ENCODE results near the gene CPNE5. TPM values are rescaled to one million over a fixed set of nuclear protein-coding genes. Genes with fewer than 3 reads are reported as not detected.

CPNE5 gene
- polyA plus RNA-seq, 4 donors: 2.0 to 10.8 (median 4.1) TPM

DNA sequence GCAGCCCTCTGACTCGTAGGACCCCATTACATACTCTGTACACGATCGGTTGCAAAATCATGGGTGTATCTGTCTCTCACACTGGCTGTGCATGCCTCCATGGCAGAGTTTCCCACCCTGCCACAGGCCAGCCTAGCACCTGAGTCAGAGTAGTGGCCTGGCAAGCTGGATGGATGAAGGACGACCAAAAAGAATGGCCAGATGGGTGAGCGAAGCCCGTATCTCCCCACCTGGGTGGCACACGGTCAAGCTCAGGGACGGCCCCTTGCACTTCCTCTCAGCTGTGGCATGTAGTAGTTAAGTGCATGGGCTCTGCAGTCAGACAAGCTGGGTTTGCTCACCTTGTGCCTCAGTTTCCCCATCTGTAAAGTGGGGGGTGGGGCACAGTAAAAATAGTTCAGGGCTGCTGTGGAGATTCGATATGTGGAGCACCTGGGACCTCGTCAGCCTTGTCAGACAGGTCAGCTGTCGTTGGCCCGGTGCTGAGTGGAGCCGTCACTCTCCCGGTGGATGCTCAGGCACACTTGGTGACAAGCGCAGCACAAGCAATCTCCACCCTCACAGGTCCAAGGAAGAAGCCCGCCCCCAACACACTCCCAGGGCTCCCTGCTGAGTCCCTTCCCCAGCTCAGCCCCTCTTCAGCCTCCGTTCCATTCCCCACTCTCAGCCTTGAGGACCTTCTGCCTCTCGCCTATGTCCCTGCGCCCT is 12.6 kb downstream of the CPNE5 start:
- 84 to 91% (median 87%) methylated on average over 17 to 19 of the region's 19 CpGs for WGBS, 3 donors
- peaks cover 0 to 9% (median 4%) of the 10 kb centered on the region in 3 donors for H3K4me1 ChIP-seq (ENCODE audit: control insufficient read depth in 3 of 3, insufficient read depth in 2 of 3, low read depth in 1 of 3, low read length in 2 of 3)
- H3K9me3 ChIP-seq (ENCODE audit: control insufficient read depth in 2 of 2, insufficient read depth in 1 of 2, low read depth in 1 of 2, low read length in 1 of 2): no peaks in the 10 kb centered on the region
- no peak for FAIRE-seq
- H3K27ac ChIP-seq (ENCODE audit: low read depth in 1 of 3, low read length in 2 of 3): peak overlapping the region in 2 of 3 donors; percentile 17 to 57
- H3K36me3 ChIP-seq (ENCODE audit: control insufficient read depth in 3 of 3, insufficient read depth in 2 of 3, low read depth in 1 of 3, low read length in 3 of 3): no peaks in the 10 kb centered on the region
- no peaks in the 10 kb centered on the region for H3K27me3 ChIP-seq (ENCODE audit: control insufficient read depth in 3 of 3, insufficient read depth in 3 of 3, low read length in 3 of 3)
- no peak overlapping the region for H3K4me3 ChIP-seq (ENCODE audit: low read depth in 1 of 3, low read length in 3 of 3)
- DNase-seq: no peak

DNA sequence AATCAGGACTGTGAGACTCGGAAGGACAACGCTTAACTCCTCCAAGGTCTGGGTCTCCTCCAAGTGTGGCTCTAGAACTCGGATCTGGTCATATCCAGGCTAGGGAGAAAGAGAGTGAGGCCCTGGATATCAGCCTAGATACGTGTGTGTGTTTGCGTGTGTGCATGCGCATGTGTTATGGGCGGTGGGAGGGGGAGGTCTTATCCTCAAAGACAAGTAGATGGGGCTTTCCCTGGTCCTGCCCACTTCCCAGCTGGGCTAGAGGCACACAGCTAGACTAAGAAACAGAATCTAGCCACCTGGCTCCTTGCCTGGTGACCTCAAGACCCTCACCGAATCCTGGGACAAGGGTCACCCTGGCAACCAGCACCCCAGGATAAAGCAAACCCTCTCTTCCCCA is 13.2 kb downstream of the CPNE5 start:
- DNase-seq (no peak), FAIRE-seq (no peak)
- no peak overlapping the region for H3K4me3 ChIP-seq (ENCODE audit: low read depth in 1 of 3, low read length in 3 of 3)
- H3K36me3 ChIP-seq (ENCODE audit: control insufficient read depth in 3 of 3, insufficient read depth in 2 of 3, low read depth in 1 of 3, low read length in 3 of 3): no peaks in the 10 kb centered on the region
- H3K4me1 ChIP-seq (ENCODE audit: control insufficient read depth in 3 of 3, insufficient read depth in 2 of 3, low read depth in 1 of 3, low read length in 2 of 3): peaks cover 0 to 13% (median 4%) of the 10 kb centered on the region in 3 donors
- 77 to 88% (median 85%) methylated on average over 8 of the region's 8 CpGs for WGBS, 3 donors
- H3K9me3 ChIP-seq (ENCODE audit: control insufficient read depth in 2 of 2, insufficient read depth in 1 of 2, low read depth in 1 of 2, low read length in 1 of 2): no peaks in the 10 kb centered on the region
- H3K27ac ChIP-seq (ENCODE audit: low read depth in 1 of 3, low read length in 2 of 3): peak overlapping the region in 1 of 3 donors; percentile 13
- no peaks in the 10 kb centered on the region for H3K27me3 ChIP-seq (ENCODE audit: control insufficient read depth in 3 of 3, insufficient read depth in 3 of 3, low read length in 3 of 3)

DNA sequence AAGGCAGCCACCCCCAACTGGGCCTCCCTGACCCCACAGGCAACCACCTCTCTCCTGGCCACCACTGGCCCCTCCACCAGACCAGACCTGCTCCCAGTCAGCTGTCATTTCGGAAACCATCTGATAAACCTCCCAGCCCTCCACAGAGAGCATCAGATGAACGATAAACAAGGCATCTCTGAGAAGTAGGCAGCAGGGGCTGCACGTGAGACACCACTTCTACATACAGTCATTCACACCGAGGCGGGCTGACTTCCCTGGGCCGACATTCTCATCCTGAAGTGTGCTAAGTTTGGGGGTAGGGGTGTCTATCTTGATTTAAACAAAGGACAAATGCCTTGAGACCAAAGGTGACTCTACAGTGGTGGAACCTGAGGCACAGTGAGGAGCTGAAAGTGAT is 13.8 kb downstream of the CPNE5 start:
- no peaks in the 10 kb centered on the region for H3K9me3 ChIP-seq (ENCODE audit: control insufficient read depth in 2 of 2, insufficient read depth in 1 of 2, low read depth in 1 of 2, low read length in 1 of 2)
- no peaks in the 10 kb centered on the region for H3K36me3 ChIP-seq (ENCODE audit: control insufficient read depth in 3 of 3, insufficient read depth in 2 of 3, low read depth in 1 of 3, low read length in 3 of 3)
- H3K27ac ChIP-seq (ENCODE audit: low read depth in 1 of 3, low read length in 2 of 3): peak overlapping the region in 1 of 3 donors; percentile 17
- H3K4me3 ChIP-seq (ENCODE audit: low read depth in 1 of 3, low read length in 3 of 3): no peak overlapping the region
- no peaks in the 10 kb centered on the region for H3K27me3 ChIP-seq (ENCODE audit: control insufficient read depth in 3 of 3, insufficient read depth in 3 of 3, low read length in 3 of 3)
- DNase-seq (no peak), FAIRE-seq (no peak)
- WGBS, 3 donors: 85 to 92% (median 87%) methylated on average over 6 of the region's 6 CpGs
- H3K4me1 ChIP-seq (ENCODE audit: control insufficient read depth in 3 of 3, insufficient read depth in 2 of 3, low read depth in 1 of 3, low read length in 2 of 3): peaks cover 0 to 19% (median 1%) of the 10 kb centered on the region in 3 donors

DNA sequence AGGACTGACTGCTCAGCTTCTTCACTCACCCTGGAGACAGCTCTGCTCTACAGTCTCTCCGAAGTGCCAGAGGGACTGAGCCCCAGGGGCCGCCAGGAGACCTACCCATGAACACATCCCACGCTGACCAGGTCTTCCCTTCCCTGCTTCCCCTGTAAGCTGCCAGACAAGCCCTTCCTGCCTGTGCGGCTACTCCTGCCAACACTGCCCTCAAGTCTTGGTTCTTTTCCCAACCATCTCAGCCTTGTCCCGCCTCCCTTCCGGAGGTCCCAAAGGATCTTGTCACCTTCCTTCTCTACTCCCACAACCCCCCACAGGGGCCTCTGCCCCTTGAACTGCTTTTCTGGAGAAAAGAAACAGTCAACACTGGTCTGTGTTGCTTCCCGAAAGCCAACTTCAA is 15.0 kb downstream of the CPNE5 start:
- Histone ChIP-seq H3K9me3 (ENCODE audit: control insufficient read depth in 2 of 2, insufficient read depth in 1 of 2, low read depth in 1 of 2, low read length in 1 of 2) (no peaks in the 10 kb centered on the region), H3K27me3 (ENCODE audit: control insufficient read depth in 3 of 3, insufficient read depth in 3 of 3, low read length in 3 of 3) (no peaks in the 10 kb centered on the region), H3K4me1 (ENCODE audit: control insufficient read depth in 3 of 3, insufficient read depth in 2 of 3, low read depth in 1 of 3, low read length in 2 of 3) (peaks cover 0 to 10% (median 0%) of the 10 kb centered on the region in 3 donors), H3K36me3 (ENCODE audit: control insufficient read depth in 3 of 3, insufficient read depth in 2 of 3, low read depth in 1 of 3, low read length in 3 of 3) (no peaks in the 10 kb centered on the region), H3K27ac (ENCODE audit: low read depth in 1 of 3, low read length in 2 of 3) (peak overlapping the region in 1 of 3 donors; percentile 28), H3K4me3 (ENCODE audit: low read depth in 1 of 3, low read length in 3 of 3) (no peak overlapping the region)
- DNase-seq (no peak), FAIRE-seq (no peak)
- 78 to 94% (median 93%) methylated on average over 7 of the region's 7 CpGs for WGBS, 3 donors

DNA sequence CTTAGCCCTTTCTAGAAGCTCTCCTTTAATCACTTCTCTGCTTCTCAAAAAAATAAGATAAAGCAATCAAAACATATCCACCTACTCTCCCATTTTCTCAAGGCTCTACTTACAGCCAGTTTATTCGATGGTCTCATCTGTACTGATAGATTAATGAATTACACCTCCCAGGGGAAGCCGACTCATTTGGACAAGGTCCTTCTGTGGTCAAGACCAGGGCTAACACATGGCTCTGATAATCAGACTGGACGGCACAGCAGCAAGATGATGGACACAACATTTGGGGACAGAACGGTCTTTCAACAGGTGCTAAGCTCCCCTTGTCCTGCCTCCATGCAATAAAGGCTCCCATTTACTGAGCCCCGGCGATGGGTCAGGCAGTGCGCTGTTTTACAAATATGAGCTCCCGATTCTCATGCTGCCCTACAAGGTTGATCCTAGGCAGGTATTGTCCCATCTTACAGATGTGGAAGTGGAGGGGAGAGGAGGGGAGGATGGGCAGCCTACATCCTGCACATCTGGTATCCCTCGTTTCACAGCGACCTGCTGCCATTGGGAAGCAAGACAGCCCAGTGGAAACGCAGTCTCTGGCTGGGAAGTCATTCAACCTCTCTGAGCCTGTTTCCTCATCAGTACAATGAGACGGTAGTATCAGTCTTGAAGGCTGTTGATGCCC is 15.7 kb downstream of the CPNE5 start:
- H3K36me3 ChIP-seq (ENCODE audit: control insufficient read depth in 3 of 3, insufficient read depth in 2 of 3, low read depth in 1 of 3, low read length in 3 of 3): no peaks in the 10 kb centered on the region
- H3K27ac ChIP-seq (ENCODE audit: low read depth in 1 of 3, low read length in 2 of 3): peak overlapping the region in 1 of 3 donors; percentile 35
- H3K4me1 ChIP-seq (ENCODE audit: control insufficient read depth in 3 of 3, insufficient read depth in 2 of 3, low read depth in 1 of 3, low read length in 2 of 3): peaks cover 0 to 10% (median 0%) of the 10 kb centered on the region in 3 donors
- no peak overlapping the region for H3K4me3 ChIP-seq (ENCODE audit: low read depth in 1 of 3, low read length in 3 of 3)
- WGBS, 3 donors: 88 to 93% (median 91%) methylated on average over 12 of the region's 12 CpGs
- H3K9me3 ChIP-seq (ENCODE audit: control insufficient read depth in 2 of 2, insufficient read depth in 1 of 2, low read depth in 1 of 2, low read length in 1 of 2): no peaks in the 10 kb centered on the region
- H3K27me3 ChIP-seq (ENCODE audit: control insufficient read depth in 3 of 3, insufficient read depth in 3 of 3, low read length in 3 of 3): no peaks in the 10 kb centered on the region
- no peak for DNase-seq
- FAIRE-seq: no peak

DNA sequence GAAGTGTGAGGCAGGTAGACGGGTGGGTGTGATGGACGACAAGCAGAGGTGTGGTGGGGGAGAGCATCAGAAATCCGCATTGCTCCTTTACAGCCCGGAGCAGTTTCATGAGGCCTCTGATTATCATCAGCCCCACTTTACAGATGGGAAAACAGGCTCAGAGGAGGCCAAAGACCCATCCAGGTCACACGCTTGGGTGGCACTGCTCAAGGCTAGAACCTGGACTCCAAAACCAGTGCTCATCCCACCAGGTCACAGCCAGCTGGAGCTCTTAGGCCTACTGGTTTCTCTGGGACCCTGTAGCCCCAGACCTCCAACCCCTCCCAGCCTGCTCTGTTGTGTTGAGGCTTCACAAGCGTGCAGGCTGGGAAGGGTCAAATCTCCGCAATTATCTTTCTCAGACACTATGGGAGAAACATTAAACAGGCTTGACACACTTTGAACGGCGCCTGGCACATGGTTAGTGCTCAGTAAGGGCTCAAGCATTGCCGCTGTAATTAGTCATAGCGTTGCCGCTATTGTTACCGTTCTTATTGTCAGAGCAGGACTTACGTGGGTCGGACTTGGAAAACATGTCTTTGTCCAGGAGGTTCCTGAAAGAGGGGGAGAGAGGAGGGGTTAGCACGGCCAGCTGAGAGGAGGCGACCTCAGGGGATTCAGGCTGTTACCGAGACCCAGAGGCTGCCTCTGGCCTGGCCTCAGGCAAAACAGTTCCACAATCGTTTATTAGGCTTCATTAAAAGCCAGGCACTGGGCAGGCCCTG is 16.6 kb downstream of the CPNE5 start:
- WGBS, 3 donors: 83 to 85% (median 84%) methylated on average over 19 of the region's 19 CpGs
- FAIRE-seq (no peak), DNase-seq (no peak)
- Histone ChIP-seq H3K9me3 (ENCODE audit: control insufficient read depth in 2 of 2, insufficient read depth in 1 of 2, low read depth in 1 of 2, low read length in 1 of 2) (no peaks in the 10 kb centered on the region), H3K27ac (ENCODE audit: low read depth in 1 of 3, low read length in 2 of 3) (peak overlapping the region in 1 of 3 donors; percentile 37), H3K27me3 (ENCODE audit: control insufficient read depth in 3 of 3, insufficient read depth in 3 of 3, low read length in 3 of 3) (no peaks in the 10 kb centered on the region), H3K36me3 (ENCODE audit: control insufficient read depth in 3 of 3, insufficient read depth in 2 of 3, low read depth in 1 of 3, low read length in 3 of 3) (no peaks in the 10 kb centered on the region), H3K4me1 (ENCODE audit: control insufficient read depth in 3 of 3, insufficient read depth in 2 of 3, low read depth in 1 of 3, low read length in 2 of 3) (peaks cover 0 to 10% (median 0%) of the 10 kb centered on the region in 3 donors), H3K4me3 (ENCODE audit: low read depth in 1 of 3, low read length in 3 of 3) (no peak overlapping the region)

DNA sequence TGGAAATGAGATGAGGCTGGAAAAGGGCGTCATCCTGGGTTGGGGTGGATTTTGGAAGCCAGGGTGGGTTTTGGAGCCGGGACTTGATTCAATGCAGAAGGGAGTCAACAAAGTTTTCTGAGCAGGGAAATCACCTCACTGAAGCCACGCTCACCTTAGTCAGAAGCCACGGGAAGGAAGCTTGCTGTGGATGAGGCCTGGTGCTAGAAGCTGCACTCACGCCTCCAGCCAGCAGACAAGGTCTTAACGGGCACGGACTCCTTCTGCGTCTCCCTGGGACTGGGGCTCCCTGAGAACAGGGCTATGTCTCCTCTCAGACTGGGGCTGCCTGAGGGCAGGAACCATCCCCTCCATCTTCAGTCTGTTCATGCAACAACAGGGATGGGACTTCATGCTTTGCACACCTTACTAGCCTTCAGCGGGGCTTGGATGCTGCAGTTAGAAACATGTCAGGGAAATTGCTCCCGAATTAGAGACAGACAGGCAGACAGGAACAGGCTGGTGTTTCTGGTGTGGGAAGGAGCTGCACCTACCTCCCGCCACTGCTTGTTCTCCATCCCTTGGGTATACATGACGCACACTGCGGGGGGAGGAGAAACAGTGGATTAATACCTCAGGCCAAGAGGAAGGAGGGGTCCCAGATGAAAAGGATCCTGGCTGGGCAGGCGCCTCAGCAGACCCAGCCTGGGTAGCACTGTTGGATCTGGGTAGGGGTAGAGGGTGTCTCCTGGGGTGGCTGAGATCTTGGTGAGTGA is 17.5 kb downstream of the CPNE5 start:
- H3K27ac ChIP-seq (ENCODE audit: low read depth in 1 of 3, low read length in 2 of 3): peak overlapping the region in 1 of 3 donors; percentile 37
- FAIRE-seq (no peak), DNase-seq (no peak)
- no peaks in the 10 kb centered on the region for H3K36me3 ChIP-seq (ENCODE audit: control insufficient read depth in 3 of 3, insufficient read depth in 2 of 3, low read depth in 1 of 3, low read length in 3 of 3)
- peaks cover 0 to 10% (median 0%) of the 10 kb centered on the region in 3 donors for H3K4me1 ChIP-seq (ENCODE audit: control insufficient read depth in 3 of 3, insufficient read depth in 2 of 3, low read depth in 1 of 3, low read length in 2 of 3)
- H3K27me3 ChIP-seq (ENCODE audit: control insufficient read depth in 3 of 3, insufficient read depth in 3 of 3, low read length in 3 of 3): no peaks in the 10 kb centered on the region
- 87 to 88% (median 88%) methylated on average over 14 of the region's 14 CpGs for WGBS, 3 donors
- H3K4me3 ChIP-seq (ENCODE audit: low read depth in 1 of 3, low read length in 3 of 3): no peak overlapping the region
- H3K9me3 ChIP-seq (ENCODE audit: control insufficient read depth in 2 of 2, insufficient read depth in 1 of 2, low read depth in 1 of 2, low read length in 1 of 2): no peaks in the 10 kb centered on the region

Measured in small intestine (tissue), 7 donors.